Neuronal stem cell (in vitro differentiated cells): ENCODE results near the gene YPEL1.
A peak's percentile ranks its signal among the peaks of the same experiment; 100 is the strongest.

ENCODE experiments used
- DNase-seq: peaks from one replicate; pipeline ENCODE4 v3.0.0-alpha.2; 2013; ENCODE audit warnings: low spot score
- H2AFZ ChIP-seq: one replicate; pipeline ENCODE4 v1.6.1; 2013; ENCODE audit warnings: mild to moderate bottlenecking, low read length, inconsistent platforms
- H2AK5ac ChIP-seq: 2 replicates; pipeline ENCODE4 v1.6.1; 2013; ENCODE audit warnings: low read depth, mild to moderate bottlenecking, inconsistent platforms, low read length, moderate library complexity, mixed read lengths
- H2BK120ac ChIP-seq: 2 replicates; pipeline ENCODE4 v1.6.1; 2013; ENCODE audit warnings: low read depth, mild to moderate bottlenecking, inconsistent platforms, low read length, moderate library complexity, mixed read lengths
- H2BK12ac ChIP-seq: one replicate; pipeline ENCODE4 v1.6.1; 2013; ENCODE audit warnings: low read length, inconsistent platforms
- H2BK15ac ChIP-seq: 2 replicates; pipeline ENCODE4 v1.6.1; 2013; ENCODE audit warnings: mild to moderate bottlenecking, low read length, inconsistent platforms, mixed read lengths
- H2BK5ac ChIP-seq: one replicate; pipeline ENCODE4 v1.6.1; 2013; ENCODE audit warnings: inconsistent platforms, mild to moderate bottlenecking, low read length, moderate library complexity
- H3K14ac ChIP-seq: one replicate; pipeline ENCODE4 v1.6.1; 2013; ENCODE audit warnings: low read length, inconsistent platforms
- H3K18ac ChIP-seq: 2 replicates; pipeline ENCODE4 v1.6.1; 2013; ENCODE audit warnings: low read length, inconsistent platforms
- H3K23ac ChIP-seq: 2 replicates; pipeline ENCODE4 v1.6.1; 2013; ENCODE audit warnings: low read depth, mild to moderate bottlenecking, mixed read lengths, low read length, inconsistent platforms; ENCODE audit not compliant: poor library complexity
- H3K27ac ChIP-seq: replicated peaks from 3 replicates; pipeline ENCODE4 v1.5.1; 2013; ENCODE audit warnings: low read length, inconsistent platforms
- H3K27me3 ChIP-seq, 3 experiments: 2 replicates each; pipeline ENCODE4 v1.6.1; 2013; ENCODE audit warnings: low read length in 3 of 3, mild to moderate bottlenecking in 2 of 3, inconsistent platforms in 1 of 3, low read depth in 1 of 3, mixed read lengths in 1 of 3, moderate library complexity in 1 of 3; ENCODE audit not compliant: control insufficient read depth in 3 of 3, insufficient read depth in 3 of 3
- H3K36me3 ChIP-seq, 2 donors: replicated peaks in 1 of 2; 2 replicates each; pipeline ENCODE4 v1.6.1; 2013; ENCODE audit warnings: low read length in 2 of 2; ENCODE audit not compliant: control insufficient read depth in 2 of 2, insufficient read depth in 2 of 2
- H3K4ac ChIP-seq: 2 replicates; pipeline ENCODE4 v1.6.1; 2013; ENCODE audit warnings: inconsistent platforms, mild to moderate bottlenecking, low read length, moderate library complexity
- H3K4me1 ChIP-seq, 2 donors: 1 replicate in 1 of 2; 2 replicates in 1 of 2; pipeline ENCODE4 v1.6.1; 2013; ENCODE audit warnings: low read length in 2 of 2, low read depth in 1 of 2; ENCODE audit not compliant: control insufficient read depth in 2 of 2, insufficient read depth in 1 of 2
- H3K4me2 ChIP-seq: one replicate; pipeline ENCODE4 v1.6.1; 2013; ENCODE audit warnings: mild to moderate bottlenecking, low read length, inconsistent platforms; ENCODE audit not compliant: insufficient read depth, poor library complexity, severe bottlenecking
- H3K4me3 ChIP-seq, 2 donors: 2 replicates each; pipeline ENCODE4 v1.5.1; 2013; ENCODE audit warnings: low read length in 2 of 2, mild to moderate bottlenecking in 2 of 2, inconsistent platforms in 1 of 2, moderate library complexity in 1 of 2
- H3K79me1 ChIP-seq: one replicate; pipeline ENCODE4 v1.6.1; 2013; ENCODE audit warnings: low read depth, mild to moderate bottlenecking, inconsistent platforms, low read length, moderate library complexity
- H3K9ac ChIP-seq: one replicate; pipeline ENCODE4 v1.6.1; 2013; ENCODE audit warnings: mild to moderate bottlenecking, low read depth, low read length, inconsistent platforms; ENCODE audit not compliant: poor library complexity
- H3K9me3 ChIP-seq, 2 donors: replicated peaks in 1 of 2; 2 replicates each; pipeline versions ENCODE3 to v1.6.1; 2013; ENCODE audit warnings: low read length in 2 of 2, mild to moderate bottlenecking in 2 of 2, inconsistent platforms in 1 of 2, low read depth in 1 of 2, mixed read lengths in 1 of 2, moderate library complexity in 1 of 2; ENCODE audit not compliant: control insufficient read depth in 2 of 2, insufficient read depth in 1 of 2
- H4K8ac ChIP-seq: one replicate; pipeline ENCODE4 v1.6.1; 2013; ENCODE audit warnings: low read depth, mild to moderate bottlenecking, inconsistent platforms, low read length, moderate library complexity
- H4K91ac ChIP-seq: one replicate; pipeline ENCODE4 v1.6.1; 2013; ENCODE audit warnings: low read length, low read depth, mild to moderate bottlenecking, inconsistent platforms; ENCODE audit not compliant: poor library complexity
- WGBS, 2 donors: extraction: QIAGEN DNeasy Blood & Tissue Kit; methylation state at CpG; one replicate each; pipeline ENCODE4 v1.1.7; 2013; ENCODE audit warnings: missing lambda C conversion rate in 2 of 2, mixed read lengths in 1 of 2; ENCODE audit not compliant: insufficient read length in 2 of 2, insufficient replicate concordance in 1 of 2; ENCODE audit errors: extremely low coverage in 2 of 2; 5-methylcytosine and 5-hydroxymethylcytosine counted together

YPEL1 gene

DNA sequence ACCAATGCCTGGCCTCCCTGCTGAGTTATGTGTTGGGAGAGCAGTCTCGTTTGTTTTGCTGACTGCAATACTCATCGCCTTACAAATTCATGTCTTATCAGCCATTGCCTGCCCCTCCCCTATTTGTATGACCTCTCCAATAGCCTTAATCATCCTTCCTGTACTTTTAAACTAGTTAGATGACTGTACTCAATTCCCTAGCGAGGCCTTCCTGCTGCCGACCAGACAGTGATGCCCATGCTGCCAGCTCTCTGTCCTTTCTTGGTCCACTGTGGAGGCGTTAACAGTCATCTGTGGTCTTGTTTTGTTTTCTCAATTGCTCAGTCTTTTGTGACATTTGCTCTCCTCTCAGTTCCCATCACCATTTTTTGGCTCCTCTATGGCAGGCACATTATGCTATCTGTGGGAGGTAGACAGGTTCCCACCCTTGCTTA is 20.3 kb upstream of the YPEL1 start:
- Histone ChIP-seq H3K27ac (no peak overlapping the region), H2BK15ac (no peak overlapping the region), H3K4me1 (peaks cover 5 to 12% of the 10 kb centered on the region in 2 donors), H4K91ac (no peak overlapping the region), H3K9me3 (no peaks in the 10 kb centered on the region), H2BK12ac (no peak overlapping the region), H3K18ac (no peak overlapping the region), H3K14ac (no peak overlapping the region), H3K79me1 (no peaks in the 10 kb centered on the region), H2AK5ac (no peak overlapping the region), H3K4me3 (no peak overlapping the region), H2BK120ac (no peak overlapping the region), H3K4ac (no peak overlapping the region), H3K36me3 (peaks cover 5 to 27% of the 10 kb centered on the region in 2 donors), H3K4me2 (no peak overlapping the region), H4K8ac (no peak overlapping the region), H2AFZ (no peak overlapping the region), H3K27me3 (no peaks in the 10 kb centered on the region), H3K23ac (no peak overlapping the region), H2BK5ac (no peak overlapping the region), H3K9ac (no peak overlapping the region)
- no peak for DNase-seq
- no CpG with 5 or more reads among the region's 5 CpGs for WGBS, 2 donors

DNA sequence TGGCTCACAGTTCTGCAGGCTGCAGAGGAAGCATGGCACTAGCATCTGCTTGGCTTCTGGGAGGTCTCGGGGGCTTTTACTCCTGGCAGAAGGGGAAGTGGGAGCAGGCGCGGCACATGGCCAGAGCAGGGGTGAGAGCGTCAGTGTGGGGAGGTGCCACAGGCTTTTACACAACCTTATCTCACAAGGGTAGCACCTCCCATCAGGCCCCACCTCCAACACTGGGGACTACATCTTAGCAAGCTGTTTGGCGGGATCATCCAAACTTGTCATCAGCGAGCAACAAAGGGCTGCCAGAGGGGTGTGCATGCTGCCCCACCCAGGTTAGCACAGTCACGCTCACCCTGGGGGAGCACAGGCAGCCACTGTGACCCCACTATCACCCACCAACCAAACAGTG is 18.9 kb upstream of the YPEL1 start:
- Histone ChIP-seq H3K14ac (no peak overlapping the region), H2AFZ (no peak overlapping the region), H3K4me1 (peaks cover 5 to 12% of the 10 kb centered on the region in 2 donors), H3K4me2 (no peak overlapping the region), H3K23ac (peak overlapping the region; percentile 78), H2BK120ac (no peak overlapping the region), H2AK5ac (no peak overlapping the region), H3K9me3 (no peaks in the 10 kb centered on the region), H3K79me1 (no peaks in the 10 kb centered on the region), H3K36me3 (peaks cover 3 to 16% of the 10 kb centered on the region in 2 donors), H4K8ac (no peak overlapping the region), H3K27me3 (no peaks in the 10 kb centered on the region), H4K91ac (no peak overlapping the region), H3K4ac (no peak overlapping the region), H2BK12ac (no peak overlapping the region), H2BK15ac (no peak overlapping the region), H3K4me3 (no peak overlapping the region), H3K27ac (peak overlapping the region; percentile 41), H2BK5ac (no peak overlapping the region), H3K18ac (peak overlapping the region; percentile 12), H3K9ac (no peak overlapping the region)
- DNase-seq, result no peak
- WGBS, 2 donors, result no CpG with 5 or more reads among the region's 7 CpGs

DNA sequence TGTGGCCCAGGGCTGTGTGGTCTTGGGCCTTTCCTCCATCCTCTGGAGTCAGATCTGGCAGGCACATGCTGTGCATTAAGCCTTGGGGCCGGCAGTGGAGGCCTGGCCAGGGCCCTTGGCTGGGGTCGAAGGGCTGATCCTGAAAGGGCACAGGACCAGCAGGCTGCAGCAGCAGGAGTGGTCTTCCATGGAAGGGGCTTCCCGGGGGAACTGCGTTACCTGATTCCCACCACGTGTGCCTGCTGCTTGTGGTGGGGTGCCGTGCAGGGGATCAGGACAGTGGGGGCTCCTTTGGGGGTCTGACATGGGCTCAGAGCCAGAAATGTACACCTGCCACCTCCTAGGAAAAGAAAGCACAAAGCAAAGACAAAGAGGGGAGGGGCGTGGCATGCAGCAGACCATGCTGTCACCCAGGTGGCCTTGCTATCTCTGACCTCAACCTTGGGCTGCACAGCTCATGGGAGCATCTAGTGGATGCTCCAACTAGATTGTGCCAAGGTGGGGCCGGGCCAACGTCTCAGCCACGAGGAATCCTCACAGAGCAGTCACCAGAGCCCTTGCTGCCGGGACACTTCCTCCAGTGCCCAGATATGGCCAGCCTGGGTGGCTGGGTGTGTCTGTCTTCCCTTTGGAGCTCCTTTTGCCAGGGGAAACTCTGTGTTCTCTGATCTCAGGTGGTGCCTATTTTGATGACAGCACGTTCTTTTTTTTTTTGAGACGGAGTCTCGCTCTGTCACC is 17.9 kb upstream of the YPEL1 start:
- no CpG with 5 or more reads among the region's 14 CpGs for WGBS, 2 donors
- H3K79me1 ChIP-seq, result no peaks in the 10 kb centered on the region
- H3K9ac ChIP-seq, result no peak overlapping the region
- no peak overlapping the region for H3K27ac ChIP-seq
- DNase-seq, result no peak
- H3K27me3 ChIP-seq, result no peaks in the 10 kb centered on the region
- H3K9me3 ChIP-seq, result no peaks in the 10 kb centered on the region
- H3K4ac ChIP-seq, result no peak overlapping the region
- no peak overlapping the region for H2AK5ac ChIP-seq
- no peak overlapping the region for H2BK5ac ChIP-seq
- H3K4me2 ChIP-seq, result no peak overlapping the region
- no peak overlapping the region for H2AFZ ChIP-seq
- no peak overlapping the region for H2BK120ac ChIP-seq
- peak overlapping the region in 1 of 2 donors; percentile 46 for H3K4me3 ChIP-seq
- peak overlapping the region; percentile 49 for H3K14ac ChIP-seq
- H3K18ac ChIP-seq, result peak overlapping the region; percentile 44
- no peak overlapping the region for H4K8ac ChIP-seq
- H4K91ac ChIP-seq, result no peak overlapping the region
- H2BK15ac ChIP-seq, result no peak overlapping the region
- H2BK12ac ChIP-seq, result no peak overlapping the region
- peaks cover 8 to 12% of the 10 kb centered on the region in 2 donors for H3K4me1 ChIP-seq
- H3K23ac ChIP-seq, result peak overlapping the region; percentile 93
- peaks cover under 1 to 6% of the 10 kb centered on the region in 2 donors for H3K36me3 ChIP-seq

DNA sequence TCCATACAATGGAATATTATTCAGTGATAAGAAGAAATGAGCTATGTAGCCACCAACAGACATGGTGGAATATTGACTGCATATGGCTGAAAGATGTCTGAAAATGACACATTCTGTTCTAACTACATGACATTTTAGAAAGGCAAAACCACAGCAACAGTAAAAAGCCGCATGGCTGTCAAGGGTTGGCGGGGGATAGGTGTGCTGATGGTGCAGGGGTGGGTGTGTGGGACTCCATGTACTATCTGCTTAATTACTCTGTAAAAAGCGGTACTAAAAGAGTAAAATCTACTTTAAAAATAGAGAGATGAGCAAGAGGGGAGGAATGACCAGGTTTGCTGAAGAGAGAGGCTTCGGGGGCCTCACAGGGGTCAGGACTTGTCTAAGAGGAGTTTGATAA is 16.7 kb upstream of the YPEL1 start:
- H3K27me3 ChIP-seq, result no peaks in the 10 kb centered on the region
- H4K91ac ChIP-seq, result no peak overlapping the region
- WGBS, 2 donors, result no CpG with 5 or more reads among the region's 4 CpGs

More for the DNA sequence above, 16.7 kb upstream of the YPEL1 start:
- no peaks in the 10 kb centered on the region for H3K9me3 ChIP-seq
- H2AFZ ChIP-seq, result no peak overlapping the region
- H4K8ac ChIP-seq, result no peak overlapping the region
- no peak overlapping the region for H3K9ac ChIP-seq
- no peak overlapping the region for H3K14ac ChIP-seq
- H2BK5ac ChIP-seq, result no peak overlapping the region
- H3K27ac ChIP-seq, result no peak overlapping the region
- H2AK5ac ChIP-seq, result no peak overlapping the region
- H2BK15ac ChIP-seq, result no peak overlapping the region
- no peak overlapping the region for H2BK120ac ChIP-seq
- H3K23ac ChIP-seq, result no peak overlapping the region
- H3K4me1 ChIP-seq, result peaks cover 10 to 15% of the 10 kb centered on the region in 2 donors
- H3K36me3 ChIP-seq, result no peaks in the 10 kb centered on the region
- no peak overlapping the region for H3K4me3 ChIP-seq
- no peak overlapping the region for H2BK12ac ChIP-seq
- no peaks in the 10 kb centered on the region for H3K79me1 ChIP-seq
- no peak overlapping the region for H3K18ac ChIP-seq
- no peak overlapping the region for H3K4me2 ChIP-seq
- no peak overlapping the region for H3K4ac ChIP-seq
- DNase-seq, result no peak
